Progenitor cell of endocrine pancreas (in vitro differentiated cells): ENCODE results near the gene LILRA2. TPM values are rescaled to one million over a fixed set of nuclear protein-coding genes. Genes with fewer than 3 reads are reported as not detected.

ENCODE experiments used
- DNase-seq: peaks from one replicate; pipeline ENCODE4 v3.0.0; 2021; ENCODE audit warnings: low spot score; ENCODE audit not compliant: unreplicated experiment
- H3K27ac Mint-ChIP-seq: 2 replicates; pipeline ENCODE4 v1.8.0; 2021; ENCODE audit warnings: mild to moderate bottlenecking, moderate library complexity, mixed read lengths
- H3K27me3 Mint-ChIP-seq: 2 replicates; pipeline ENCODE4 v1.8.0; 2021; ENCODE audit warnings: mixed read lengths
- H3K36me3 Mint-ChIP-seq: 2 replicates; pipeline ENCODE4 v1.8.0; 2022; ENCODE audit warnings: mixed read lengths; ENCODE audit not compliant: insufficient read depth
- H3K4me1 Mint-ChIP-seq: 2 replicates; pipeline ENCODE4 v1.8.0; 2021; ENCODE audit warnings: low read depth, mixed read lengths
- H3K4me3 Mint-ChIP-seq: 2 replicates; pipeline ENCODE4 v1.8.0; 2021; ENCODE audit warnings: low read depth, mild to moderate bottlenecking, moderate library complexity, mixed read lengths
- H3K9me3 Mint-ChIP-seq: 2 replicates; pipeline ENCODE4 v1.8.0; 2021; ENCODE audit warnings: low read depth, mixed read lengths
- total RNA-seq: library from RNA; stranded (reverse); gene quantifications from 2 replicates; pipeline ENCODE4 v1.2.1, GENCODE V29; 2021
- TF ChIP-seq, protein P1 (sequence below): fragments of 200-600 bp; sonication (generic); IDR thresholded peaks from one replicate; pipeline ENCODE4 v1.5.0; 2021; ENCODE audit warnings: antibody characterized with exemption, mild to moderate bottlenecking; ENCODE audit not compliant: unreplicated experiment

LILRA2 gene
- total RNA-seq, 1 donor from 2014 or later: not detected

DNA sequence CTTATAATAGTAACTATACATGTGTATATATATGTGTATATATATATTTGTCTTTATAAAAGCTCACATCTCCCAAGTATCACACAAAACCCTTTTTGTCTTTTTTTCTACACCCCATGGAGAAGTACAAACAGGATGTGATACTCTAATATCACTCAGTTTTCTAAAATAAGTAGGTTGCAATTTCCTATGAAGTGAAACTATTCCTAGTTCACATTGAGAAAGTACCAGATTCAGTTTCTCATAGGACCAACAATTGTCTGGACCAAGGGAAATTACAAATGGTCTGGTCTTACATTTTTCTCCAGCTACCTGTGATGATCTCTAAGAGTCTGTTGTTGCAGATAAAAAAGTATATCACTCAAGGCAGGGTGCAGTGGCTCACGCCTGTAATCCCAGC, 38.8 kb downstream of the LILRA2 start:
- peaks cover 6% of the 10 kb centered on the region for H3K36me3 Mint-ChIP-seq
- no peak overlapping the region for H3K4me3 Mint-ChIP-seq
- H3K4me1 Mint-ChIP-seq: no peaks in the 10 kb centered on the region

GRCh38 chr19:54614726-54615125, 41.1 kb downstream of the LILRA2 start:
- H3K27ac Mint-ChIP-seq: no peak overlapping the region
- no peaks in the 10 kb centered on the region for H3K4me1 Mint-ChIP-seq
- TF ChIP-seq, protein P1, sequence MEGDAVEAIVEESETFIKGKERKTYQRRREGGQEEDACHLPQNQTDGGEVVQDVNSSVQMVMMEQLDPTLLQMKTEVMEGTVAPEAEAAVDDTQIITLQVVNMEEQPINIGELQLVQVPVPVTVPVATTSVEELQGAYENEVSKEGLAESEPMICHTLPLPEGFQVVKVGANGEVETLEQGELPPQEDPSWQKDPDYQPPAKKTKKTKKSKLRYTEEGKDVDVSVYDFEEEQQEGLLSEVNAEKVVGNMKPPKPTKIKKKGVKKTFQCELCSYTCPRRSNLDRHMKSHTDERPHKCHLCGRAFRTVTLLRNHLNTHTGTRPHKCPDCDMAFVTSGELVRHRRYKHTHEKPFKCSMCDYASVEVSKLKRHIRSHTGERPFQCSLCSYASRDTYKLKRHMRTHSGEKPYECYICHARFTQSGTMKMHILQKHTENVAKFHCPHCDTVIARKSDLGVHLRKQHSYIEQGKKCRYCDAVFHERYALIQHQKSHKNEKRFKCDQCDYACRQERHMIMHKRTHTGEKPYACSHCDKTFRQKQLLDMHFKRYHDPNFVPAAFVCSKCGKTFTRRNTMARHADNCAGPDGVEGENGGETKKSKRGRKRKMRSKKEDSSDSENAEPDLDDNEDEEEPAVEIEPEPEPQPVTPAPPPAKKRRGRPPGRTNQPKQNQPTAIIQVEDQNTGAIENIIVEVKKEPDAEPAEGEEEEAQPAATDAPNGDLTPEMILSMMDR: no peak
- H3K9me3 Mint-ChIP-seq: peaks cover 55% of the 10 kb centered on the region
- peaks cover 3% of the 10 kb centered on the region for H3K36me3 Mint-ChIP-seq
- DNase-seq: no peak
- H3K27me3 Mint-ChIP-seq: no peaks in the 10 kb centered on the region
- H3K4me3 Mint-ChIP-seq: no peak overlapping the region

More for the DNA sequence above, 38.8 kb downstream of the LILRA2 start:
- no peak for DNase-seq
- H3K27ac Mint-ChIP-seq: no peak overlapping the region
- H3K27me3 Mint-ChIP-seq: no peaks in the 10 kb centered on the region
- peaks cover 56% of the 10 kb centered on the region for H3K9me3 Mint-ChIP-seq
- TF ChIP-seq, protein P1: no peak

DNA sequence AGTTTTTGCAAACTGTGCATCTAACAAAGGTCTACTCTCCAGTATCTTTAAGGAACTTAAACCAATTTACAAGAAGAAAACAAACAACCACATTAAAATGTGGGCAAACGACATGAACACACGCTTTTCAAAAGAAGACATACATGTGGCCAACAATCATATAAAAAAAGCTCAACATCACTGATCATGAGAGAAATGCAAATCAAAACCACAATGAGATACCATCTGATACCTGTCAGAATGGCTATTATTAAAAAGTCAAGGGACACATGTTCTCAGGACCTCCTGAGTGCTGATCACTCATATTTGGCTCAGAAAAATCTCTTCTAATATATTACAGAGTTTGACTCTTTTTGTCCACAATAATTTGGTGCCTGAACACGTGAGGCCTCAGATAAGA, 42.5 kb downstream of the LILRA2 start:
- no peak for DNase-seq
- Mint-ChIP-seq H3K27ac (no peak overlapping the region), H3K4me3 (no peak overlapping the region), H3K27me3 (no peaks in the 10 kb centered on the region), H3K4me1 (no peaks in the 10 kb centered on the region), H3K36me3 (peaks cover 3% of the 10 kb centered on the region), H3K9me3 (peaks cover 53% of the 10 kb centered on the region)
- TF ChIP-seq, protein P1: no peak

DNA sequence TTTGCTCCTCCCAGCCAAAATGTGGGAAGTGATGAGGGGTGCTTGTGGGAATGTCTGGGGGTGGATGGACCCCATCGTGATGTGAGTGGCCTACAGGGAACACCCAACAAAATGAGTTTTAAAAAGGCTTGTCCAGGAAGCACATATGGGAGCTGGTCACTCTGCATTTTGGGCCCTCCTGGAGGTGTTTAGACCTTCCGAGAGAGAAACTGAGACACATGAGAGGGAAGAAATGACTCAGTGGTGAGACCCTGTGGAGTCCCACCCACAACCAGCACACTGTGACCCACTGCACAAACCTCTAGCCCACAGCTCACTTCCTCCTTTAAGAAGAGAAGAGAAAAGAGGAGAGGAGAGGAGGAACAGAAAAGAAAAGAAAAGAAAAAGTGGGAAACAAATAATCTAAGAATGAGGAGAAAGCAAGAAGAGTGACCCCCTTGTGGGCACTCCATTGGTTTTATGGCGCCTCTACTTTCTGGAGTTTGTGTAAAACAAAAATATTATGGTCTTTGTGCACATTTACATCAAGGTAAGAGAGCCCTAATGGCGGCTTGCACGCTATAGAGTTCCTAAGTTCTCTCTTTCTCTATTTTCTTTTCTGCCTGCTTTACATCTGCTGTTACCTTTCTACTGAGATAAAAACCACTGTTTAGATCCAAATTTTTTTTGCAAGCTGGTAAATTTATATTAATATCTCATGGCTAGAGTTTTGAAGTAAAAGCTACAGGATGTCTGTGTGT, 43.4 kb downstream of the LILRA2 start:
- peaks cover 56% of the 10 kb centered on the region for H3K9me3 Mint-ChIP-seq
- H3K4me1 Mint-ChIP-seq: no peaks in the 10 kb centered on the region
- no peak for DNase-seq
- TF ChIP-seq, protein P1: no peak
- H3K27me3 Mint-ChIP-seq: no peaks in the 10 kb centered on the region
- no peak overlapping the region for H3K4me3 Mint-ChIP-seq
- peaks cover 3% of the 10 kb centered on the region for H3K36me3 Mint-ChIP-seq
- H3K27ac Mint-ChIP-seq: no peak overlapping the region

GRCh38 chr19:54620464-54620863, 46.9 kb downstream of the LILRA2 start:
- TF ChIP-seq, protein P1: no peak
- Mint-ChIP-seq H3K27me3 (no peaks in the 10 kb centered on the region), H3K9me3 (peaks cover 51% of the 10 kb centered on the region), H3K4me3 (no peak overlapping the region), H3K27ac (no peak overlapping the region), H3K4me1 (no peaks in the 10 kb centered on the region), H3K36me3 (no peaks in the 10 kb centered on the region)
- DNase-seq: no peak
